ENCODE results near the gene UPK1B. TPM values are rescaled to one million over a fixed set of nuclear protein-coding genes. Genes with fewer than 3 reads are reported as not detected.
"Not testable (repeated sequence)": the region's sequence is repeated elsewhere in the genome, so short reads cannot be mapped to it uniquely, and the experiment has no call there.

The UPK1B gene
- total RNA-seq, 1 donor from 2014 or later: 0.59 TPM

DNA sequence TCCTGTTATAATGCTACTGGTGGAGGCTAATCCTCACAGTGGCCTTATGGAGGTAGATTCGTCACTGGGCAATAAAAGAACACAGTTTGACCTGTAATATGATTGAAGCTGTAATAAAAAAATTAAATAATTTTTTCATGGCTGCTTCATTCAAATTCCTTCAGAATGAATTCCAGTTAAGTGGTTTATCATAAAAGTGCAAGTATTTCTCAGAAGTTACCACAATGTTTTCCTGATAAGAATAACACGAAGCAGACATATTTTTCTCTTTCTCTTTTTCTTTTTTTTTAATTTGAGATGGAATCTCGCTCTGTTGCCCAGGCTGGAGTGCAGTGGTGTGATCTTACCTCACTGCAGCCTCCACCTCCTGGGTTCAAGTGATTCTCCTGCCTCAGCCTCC lies 51.7 kb downstream of the UPK1B start:
- DNase-seq: no peak

DNA sequence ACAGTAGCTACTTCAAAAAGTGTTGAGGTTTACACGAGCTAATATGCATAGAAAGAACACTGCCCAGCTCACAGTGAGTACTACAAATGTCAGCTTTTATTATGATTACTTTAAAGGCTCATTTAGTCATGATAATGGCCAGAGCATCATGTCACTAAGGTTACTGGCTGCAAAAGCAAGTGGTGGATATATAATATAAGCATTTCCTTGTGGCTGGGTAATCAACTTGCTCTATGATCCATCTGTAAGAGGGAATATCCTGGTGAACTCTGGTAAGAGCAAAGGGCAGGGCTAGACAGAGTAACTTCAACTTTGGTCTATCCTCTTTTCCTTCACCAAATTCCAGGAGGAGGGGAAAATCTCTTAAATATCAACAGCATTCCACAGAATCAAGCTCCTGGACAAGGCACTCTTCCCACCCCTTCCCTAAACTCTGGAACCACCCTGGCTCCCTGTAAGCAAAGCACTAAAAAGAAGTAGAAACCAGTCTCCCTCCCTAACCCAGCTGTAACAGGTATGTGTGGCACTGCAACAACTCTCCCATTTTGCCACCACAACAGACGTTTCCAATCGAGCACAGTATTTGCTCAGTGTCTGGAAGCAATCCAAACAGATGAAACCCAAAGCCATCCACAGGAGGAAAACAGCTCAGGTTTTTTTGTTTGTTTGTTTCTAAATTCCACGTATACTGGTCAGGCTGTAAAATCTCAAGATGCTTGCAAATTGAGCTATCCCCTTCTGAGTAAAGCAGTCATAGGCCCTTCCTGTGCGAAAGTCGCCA lies 53.9 kb downstream of the UPK1B start:
- no peak for DNase-seq

DNA sequence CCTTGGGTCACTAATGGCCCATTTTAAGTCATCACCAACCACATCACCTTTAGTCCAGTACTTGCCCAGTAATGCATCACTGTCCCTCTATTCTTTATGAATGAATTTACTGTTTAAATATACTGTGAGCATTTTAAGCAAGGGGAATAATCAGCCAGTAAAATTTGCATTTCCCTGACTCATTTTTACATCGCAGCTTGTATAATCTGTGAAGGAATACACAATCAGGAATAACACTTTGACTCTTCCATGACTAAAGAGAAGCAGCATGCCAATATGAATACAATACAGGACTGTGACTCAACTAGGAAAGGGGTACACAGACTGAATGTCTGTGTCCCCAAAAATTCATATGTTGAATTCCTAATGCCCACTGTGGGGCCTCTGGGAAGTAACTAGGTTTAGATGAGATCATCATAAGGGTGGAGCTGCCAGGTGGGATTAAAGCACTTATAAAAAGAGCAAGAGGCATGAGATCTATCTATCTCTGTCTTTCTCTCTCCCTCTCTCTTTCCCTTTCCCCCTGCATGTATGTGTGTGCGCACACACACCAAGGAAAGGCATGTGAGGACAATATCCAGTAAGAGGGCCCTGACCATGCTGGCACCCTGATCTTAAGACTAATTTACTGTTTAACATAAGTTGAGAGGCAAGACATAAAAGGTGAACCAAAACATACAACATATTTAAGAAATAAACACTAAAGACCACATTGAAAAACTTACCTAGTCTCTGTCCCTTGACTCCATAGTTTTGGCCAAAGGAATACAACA lies 55.2 kb downstream of the UPK1B start:
- DNase-seq: no peak

DNA sequence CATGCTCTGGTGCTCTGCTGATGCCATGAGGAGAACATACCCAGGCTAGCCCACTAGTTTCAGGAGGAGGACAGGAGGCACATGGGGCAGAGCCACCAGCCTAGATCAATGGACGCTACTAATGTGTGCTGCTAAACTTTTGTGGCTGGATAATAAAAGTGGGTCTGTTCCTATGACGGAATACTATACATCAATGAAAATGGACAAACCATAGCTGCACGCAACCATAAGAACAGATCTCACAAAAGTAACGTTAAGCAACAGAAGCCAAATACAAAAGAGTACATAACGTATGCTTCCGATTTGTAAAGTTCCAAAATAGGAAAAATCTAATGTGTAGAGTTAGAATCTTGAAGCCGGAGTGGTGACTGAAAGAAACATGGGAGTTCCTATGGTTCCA lies 55.8 kb downstream of the UPK1B start:
- no peak for DNase-seq

DNA sequence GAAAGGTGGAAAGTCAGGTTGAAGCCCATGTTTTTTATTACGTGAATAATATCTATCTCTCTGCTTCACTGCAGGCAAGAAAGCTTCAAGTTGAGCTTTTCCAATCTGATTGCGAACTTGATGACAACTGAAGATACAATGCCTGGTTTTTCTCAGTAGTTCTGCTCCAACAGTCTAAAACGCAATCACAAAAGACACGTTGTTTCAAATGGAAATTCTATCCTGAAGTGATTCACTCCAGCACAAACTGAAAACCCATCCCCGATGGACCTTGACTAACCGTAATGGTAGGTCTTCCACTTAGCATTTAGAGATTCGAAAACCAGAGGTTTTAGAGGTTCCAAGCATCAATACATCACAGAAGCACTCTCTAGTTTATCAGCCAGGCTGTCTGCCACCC lies 56.7 kb downstream of the UPK1B start:
- DNase-seq: no peak

DNA sequence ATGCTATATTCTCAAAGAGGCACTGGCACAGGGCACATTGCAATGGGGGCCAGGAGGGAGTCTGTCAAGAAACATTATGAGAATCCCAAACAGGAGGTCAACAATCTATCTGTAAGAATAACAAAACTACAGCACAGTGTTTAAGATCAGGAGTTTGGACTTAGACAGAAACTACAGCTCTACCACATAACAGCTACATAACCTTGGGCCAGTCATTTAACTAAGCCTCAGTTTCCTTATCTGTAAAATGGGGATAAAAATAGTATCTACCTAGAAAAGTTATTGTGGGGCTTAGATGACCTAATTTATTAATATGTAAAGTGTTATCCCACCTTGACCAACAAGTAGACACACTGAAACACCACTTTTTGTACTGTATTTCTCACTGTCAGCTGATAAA lies 57.3 kb downstream of the UPK1B start:
- no peak for DNase-seq

DNA sequence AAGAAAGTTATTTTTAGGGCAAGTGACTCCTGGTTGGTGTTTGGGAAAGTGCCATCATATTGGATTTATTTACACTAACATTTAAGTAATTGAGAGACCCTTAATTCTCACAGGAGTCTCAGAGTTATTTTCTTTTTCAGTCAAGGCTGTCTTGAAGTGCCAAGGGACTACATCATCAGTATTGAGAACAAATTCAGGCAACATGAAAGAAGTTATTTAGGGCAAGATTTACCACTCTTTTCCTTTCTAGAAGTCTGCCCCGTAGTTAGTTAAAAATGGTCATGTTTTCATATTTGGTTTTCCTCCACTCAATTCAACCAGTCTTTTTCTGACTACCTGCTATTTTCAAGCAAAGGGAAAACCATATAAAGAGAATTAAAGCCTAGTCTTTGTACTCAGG lies 61.2 kb downstream of the UPK1B start:
- DNase-seq: no peak

DNA sequence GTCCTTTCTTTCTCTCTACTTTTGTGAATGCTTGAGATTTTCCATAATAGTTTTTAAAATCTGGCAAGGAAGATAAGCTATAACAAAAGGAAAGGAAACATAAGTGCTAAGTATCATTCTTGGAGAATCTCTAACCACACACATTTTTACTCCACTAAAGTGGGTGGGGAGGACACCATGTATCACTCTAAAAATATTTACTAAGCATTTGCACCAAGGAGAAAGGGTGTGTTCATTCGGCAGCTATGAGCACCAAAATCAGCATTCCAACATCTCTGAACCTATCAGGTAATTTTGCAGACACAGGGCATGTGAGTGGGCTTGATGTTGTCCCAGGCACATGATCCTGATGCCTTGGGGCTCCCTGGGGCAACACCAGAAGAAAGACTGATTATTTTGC lies 61.8 kb downstream of the UPK1B start:
- no peak for DNase-seq

DNA sequence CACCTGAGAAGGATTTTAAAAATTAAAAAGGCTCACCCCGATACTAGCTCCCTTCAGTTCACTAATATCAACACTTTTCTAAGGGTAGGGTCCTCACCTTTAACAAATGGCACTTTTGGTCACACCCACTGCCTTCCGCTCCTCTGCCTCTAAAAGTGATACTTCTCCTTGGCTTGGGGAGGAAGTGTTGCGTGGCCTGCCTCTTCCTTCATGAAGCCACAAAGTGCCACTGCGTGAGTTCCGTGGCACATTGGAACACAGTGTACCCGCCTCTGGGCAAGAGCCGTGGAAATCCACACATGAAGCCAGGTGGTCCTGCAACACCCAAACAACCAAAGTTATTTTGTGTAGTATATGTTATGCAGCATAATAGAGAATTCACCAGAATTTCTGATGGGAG lies 63.4 kb downstream of the UPK1B start:
- DNase-seq: no peak

DNA sequence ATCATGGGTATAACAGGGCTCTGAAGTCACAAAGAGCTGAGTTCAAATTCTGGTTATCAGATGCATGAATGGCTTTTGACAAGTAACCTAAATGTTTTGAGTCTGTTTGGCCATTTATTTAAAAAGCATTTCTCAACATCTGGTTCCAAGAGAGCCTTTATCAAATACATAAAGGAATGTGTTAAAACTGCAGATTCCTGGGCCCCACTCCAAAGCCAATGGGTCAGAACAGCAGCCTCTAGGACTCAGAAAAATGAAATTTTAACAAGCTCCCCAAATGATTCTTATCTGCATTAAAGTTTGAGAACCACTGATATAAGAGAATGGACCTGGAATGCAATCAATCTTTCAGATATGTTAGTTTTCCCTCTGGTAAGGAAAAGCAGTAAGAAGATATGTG lies 63.9 kb downstream of the UPK1B start:
- no peak for DNase-seq

DNA sequence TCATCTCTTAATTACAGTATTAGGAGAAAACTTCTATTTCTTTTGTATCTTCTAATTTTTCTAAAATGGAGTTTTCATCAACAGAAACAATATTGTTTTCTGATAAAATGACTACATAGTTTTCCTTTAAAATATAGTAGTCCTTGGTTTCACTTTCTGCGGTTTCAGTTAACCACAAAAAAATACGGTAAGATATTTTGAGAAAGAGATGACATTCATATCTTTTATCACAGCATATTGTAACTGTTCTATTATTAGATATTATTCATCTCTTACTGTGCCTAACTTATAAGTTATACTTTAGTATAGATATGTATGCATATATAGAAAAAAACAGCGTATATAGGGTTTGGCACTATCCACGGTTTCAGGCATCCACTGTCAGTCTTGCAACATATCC lies 65.0 kb downstream of the UPK1B start:
- DNase-seq: no peak

DNA sequence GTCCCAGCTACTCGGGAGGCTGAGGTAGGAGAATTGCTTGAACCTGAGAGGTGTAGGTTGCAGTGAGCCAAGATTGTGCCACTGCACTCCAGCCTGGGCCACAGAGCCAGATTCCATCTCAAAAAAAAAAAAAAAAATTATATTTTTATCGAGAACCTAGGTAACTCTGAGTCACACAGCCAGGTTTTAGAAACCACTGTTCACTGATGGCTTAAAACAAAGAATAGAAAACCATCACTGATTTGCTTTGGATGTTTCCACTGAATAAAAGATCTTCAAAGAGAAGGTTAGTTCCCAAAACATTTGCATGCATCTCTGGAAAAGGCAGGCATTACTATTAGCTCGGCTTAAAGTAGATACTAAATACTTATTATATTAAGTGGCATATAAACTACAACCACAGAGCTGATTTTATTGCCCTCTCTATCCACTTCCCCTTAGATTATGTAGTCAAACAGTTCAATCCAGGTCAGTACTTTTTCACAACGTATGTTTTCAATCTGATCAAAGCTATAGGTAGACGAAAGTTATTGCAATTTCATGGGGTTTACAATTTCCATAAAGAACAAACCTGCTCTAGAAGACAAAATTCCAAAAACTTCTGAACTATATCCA lies 65.9 kb downstream of the UPK1B start:
- no peak for DNase-seq

DNA sequence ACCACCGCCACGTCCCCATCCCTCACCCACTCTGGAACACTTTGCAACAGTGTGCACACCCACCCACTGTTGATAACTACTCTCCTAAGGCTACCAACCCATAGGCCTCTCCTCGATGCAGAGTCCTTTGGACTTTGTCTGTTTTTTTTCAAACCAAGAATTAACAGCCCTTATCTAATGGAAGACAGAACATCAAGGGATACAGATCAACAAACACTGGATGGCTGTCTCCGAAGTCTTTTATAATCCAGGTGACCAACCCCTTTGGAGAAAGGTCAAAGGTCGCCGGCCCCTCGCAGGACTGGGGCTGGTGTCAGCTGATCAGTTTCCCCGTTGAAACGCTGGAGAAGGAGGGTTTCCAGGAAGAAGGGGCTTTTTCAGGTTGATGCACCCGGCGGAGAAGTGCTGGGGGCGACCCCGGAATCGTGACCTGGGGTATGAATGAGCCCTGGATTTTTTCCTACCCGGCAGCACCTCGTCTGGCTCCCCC lies 66.7 kb downstream of the UPK1B start:
- no peak for DNase-seq

DNA sequence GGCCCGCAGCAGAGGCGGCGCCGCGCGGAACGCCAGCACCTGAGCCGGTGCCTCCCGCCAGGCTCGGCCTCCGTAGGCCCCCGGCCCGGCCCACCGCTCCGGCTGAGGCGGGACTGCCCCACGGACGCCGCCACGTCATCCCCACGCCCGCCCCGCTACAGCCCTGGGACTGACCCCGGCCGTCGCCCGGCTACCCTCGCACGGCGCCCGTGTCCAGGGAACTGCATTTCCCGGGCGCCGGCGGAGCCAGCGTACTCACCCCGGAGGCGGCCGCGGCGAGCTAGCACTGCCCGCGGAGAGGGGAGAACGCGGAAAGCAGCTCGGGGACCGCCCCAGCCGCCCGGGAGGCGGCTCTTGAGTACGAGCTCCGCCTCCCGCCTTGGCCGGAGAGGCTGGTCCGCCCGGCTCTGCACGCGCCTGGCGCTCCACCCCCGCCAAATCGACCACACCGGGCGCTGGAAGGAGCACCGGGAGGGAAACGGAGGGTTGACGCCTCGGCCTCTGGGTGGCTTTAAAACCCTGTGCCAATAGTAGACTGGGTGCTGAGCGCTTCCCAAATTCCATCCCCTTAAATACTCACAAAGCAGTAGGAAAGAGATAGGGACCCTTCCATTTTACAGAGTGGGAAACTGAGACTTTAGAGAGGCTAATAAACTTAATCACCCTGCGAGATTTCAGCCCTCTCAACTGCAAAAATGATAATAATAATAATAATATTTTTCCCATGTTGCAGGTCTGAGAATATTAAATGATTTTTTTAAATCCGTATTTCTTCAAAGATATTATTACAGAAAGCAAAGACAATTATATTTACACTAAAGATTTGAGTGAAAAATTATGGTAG lies 67.4 kb downstream of the UPK1B start, which contains the start of gene B4GALT4:
Gene B4GALT4, minus strand, starts transcription at position 288 of the 844 bp plus-strand sequence. CDS start 10,779 bp downstream, outside the sequence.
- DNase-seq: peak; percentile 75

DNA sequence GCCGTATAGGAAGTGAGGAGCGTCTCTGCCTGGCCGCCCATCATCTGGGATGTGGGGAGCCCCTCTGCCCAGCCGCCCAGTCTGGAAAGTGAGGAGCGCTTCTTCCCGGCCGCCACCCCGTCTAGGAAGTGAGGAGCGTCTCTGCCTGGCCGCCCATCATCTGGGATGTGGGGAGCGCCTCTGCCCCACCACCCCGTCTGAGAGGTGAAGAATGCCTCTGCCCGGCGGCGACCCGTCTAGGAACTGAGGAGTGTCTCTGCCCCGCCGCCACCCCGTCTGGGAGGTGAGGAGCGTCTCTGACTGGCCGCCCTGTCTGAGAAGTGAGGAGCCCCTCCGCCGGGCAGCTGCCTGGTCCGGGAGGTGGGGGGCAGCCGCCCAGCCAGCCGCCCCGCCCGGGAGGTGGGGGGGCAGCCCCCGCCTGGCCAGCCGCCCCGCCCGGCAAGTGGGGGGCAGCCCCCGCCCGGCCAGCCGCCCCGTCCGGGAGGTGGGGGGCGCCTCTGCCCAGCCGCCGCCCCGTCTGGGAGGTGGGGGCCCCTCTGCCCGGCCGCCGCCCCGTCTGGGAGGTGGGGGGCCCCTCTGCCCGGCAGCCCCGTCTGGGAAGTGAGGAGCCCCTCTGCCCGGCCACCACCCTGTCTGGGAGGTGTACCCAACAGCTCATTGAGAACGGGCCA lies 69.1 kb downstream of the UPK1B start:
- DNase-seq: not testable (repeated sequence)

DNA sequence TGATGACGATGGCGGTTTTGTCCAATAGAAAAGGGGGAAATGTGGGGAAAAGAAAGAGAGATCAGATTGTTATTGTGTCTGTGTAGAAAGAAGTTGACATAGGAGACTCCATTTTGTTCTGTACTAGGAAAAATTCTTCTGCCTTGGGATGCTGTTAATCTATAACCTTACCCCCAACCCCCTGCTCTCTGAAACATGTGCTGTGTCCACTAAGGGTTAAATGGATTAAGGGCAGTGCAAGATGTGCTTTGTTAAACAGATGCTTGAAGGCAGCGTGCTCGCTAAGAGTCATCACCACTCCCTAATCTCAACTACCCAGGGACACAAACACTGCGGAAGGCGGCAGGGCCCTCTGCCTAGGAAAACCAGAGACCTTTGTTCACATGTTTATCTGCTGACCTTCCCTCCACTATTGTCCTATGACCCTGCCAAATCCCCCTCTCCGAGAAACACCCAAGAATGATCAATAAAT lies 69.7 kb downstream of the UPK1B start:
- not testable (repeated sequence) for DNase-seq

DNA sequence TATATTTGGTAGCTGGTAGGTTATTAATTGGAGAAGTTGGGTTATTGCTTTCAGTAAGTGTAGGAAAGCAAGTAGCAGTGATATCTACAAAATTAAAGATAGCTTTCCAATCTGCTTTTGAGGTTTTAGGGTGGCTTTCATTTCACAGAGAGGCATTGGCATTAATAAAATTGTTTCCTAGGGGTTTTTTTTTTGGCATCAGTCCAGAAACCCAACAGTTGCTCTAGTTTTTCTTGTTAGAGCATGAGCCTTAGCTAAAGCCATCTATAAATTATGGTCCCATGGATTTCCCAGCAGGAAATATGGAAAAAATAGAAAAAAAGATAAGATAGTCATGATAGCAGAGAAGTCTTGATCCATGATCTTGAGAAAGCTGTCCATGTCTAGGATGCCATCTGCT lies 70.3 kb downstream of the UPK1B start:
- DNase-seq: no peak

DNA sequence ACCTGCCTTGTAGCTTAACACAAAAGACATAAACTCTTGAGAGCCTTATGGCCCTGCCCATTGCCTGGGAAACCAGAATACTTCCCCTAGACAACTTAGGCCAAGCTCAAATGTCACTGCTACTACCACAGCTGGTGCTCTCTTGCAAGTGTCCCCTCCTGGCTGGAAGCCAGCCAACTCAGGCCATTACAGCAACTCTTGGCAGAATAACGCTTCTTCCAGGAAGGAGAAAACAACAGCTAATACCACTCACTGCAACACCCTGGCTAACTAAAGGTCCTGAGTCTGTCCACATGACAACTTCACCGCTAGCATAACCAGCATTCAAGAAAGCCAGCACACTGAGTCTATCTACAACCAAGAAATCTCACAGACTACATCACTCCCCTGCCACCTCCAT lies 72.4 kb downstream of the UPK1B start:
- DNase-seq: no peak
